GM19099 (cell line): ENCODE data around the gene EFNA1.

Source experiments
- POLR2A ChIP-seq: IDR thresholded peaks from 3 replicates; pipeline ENCODE4 v1.6.1; 2011; ENCODE audit warnings: low read depth; ENCODE audit not compliant: insufficient read length; ENCODE audit errors: extremely low read depth

Gene EFNA1, protein sequence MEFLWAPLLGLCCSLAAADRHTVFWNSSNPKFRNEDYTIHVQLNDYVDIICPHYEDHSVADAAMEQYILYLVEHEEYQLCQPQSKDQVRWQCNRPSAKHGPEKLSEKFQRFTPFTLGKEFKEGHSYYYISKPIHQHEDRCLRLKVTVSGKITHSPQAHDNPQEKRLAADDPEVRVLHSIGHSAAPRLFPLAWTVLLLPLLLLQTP

DNA sequence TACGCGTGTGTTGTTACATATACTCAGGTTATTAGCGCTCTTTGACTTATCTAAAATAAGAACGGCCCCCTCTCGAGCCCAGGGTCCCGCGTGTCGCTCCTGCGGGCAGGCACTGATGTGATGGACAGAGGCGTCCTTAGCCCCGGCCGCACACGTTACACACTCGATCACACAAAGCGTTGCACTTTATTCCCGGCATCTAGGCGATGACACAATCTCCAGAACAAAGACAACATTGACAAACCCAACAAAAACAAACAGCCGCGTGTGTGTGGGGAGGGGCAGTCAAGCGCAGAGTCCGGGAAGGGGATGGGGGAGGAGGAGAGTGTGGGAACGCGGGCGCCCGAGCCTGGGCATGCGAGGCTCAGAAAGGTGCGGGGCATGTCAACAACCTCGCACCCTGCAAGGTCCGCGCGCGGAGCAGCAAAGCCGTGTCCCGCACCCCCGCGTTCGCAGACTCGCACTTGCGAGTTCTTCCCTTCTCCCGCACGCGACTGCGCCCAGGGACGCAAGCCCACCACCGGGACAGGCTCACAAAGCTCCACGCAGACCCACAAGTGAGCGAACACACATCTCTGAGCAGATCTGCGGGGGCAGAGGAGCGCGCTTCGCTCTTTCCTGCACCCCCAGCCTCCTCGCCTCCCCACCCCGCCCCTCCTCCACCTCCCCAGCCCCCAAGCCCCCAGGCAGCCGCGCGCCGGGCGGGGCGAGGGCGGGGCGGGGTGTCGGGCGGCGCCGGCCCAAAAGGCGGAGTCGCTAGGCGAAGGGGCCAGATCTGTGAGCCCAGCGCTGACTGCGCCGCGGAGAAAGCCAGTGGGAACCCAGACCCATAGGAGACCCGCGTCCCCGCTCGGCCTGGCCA lies at the start of gene EFNA1:
EFNA1 (plus strand) TSS at position 772 of the 862 bp plus-strand sequence. CDS start 102 bp downstream, outside the sequence.
- TF ChIP-seq POLR2A, result no peak

GRCh38 chr1:155078469-155079209 lies 49.0 kb upstream of the EFNA1 start, which contains the start of gene EFNA3:
EFNA3 (plus strand) TSS chr1:155078837; CDS start chr1:155078942, 105 bp downstream.
- TF ChIP-seq POLR2A, result no peak

DNA sequence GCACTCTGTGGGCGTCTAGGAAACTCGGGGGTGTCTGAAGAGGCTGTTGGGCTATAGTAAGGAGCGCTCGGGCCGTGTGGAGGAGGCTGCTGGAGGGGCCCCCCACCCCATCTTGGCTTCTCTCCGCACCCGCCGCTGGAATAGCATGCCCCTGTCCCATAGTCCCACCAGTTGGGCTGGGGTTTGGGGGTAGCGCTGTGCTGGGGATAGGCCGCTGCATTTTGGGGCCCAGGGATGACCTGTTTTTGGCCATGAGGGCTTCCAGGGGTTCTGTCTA lies 48.5 kb upstream of the EFNA1 start:
- TF ChIP-seq POLR2A, result no peak

DNA sequence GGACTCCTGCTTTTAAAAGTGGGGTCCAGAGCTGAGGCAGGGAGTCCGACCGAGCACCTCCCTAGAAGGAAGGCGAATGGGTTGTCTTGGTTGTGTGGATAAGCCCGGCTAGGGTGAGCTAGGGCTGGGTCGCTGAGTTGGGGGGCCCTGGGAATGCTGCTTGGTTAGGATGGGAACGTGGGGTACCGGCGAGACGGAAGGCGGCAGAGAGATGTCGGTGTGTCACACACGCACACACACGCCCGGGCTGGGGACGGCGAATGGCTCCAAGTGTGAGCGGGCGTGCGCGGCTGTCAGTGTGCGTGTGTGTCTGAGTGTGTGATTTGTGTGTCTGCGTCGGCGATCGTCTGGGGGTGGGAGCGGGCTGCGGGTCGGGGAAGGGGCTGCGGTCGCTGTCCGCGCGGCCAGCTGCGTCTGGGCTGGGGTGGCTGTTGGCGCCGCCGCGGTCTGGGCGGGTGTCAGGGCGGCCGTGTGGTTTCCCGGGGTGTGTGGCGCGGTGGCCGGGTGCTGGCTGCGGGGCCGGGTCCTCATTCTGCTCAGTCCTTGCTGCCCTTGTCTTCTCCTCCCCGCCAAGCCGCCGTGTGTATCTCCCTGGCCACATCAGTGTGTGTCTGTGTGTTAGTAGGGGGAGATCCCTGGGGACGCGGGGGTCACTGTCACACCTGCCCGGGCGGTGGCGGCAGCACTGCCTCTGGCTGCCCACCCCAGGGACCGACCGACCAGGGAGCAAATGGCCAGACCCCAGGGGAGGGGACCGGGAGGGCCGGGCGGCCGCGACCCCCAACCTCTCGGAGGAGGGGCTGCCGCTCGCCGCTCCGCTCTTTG lies 48.0 kb upstream of the EFNA1 start:
- no peak for TF ChIP-seq POLR2A

DNA sequence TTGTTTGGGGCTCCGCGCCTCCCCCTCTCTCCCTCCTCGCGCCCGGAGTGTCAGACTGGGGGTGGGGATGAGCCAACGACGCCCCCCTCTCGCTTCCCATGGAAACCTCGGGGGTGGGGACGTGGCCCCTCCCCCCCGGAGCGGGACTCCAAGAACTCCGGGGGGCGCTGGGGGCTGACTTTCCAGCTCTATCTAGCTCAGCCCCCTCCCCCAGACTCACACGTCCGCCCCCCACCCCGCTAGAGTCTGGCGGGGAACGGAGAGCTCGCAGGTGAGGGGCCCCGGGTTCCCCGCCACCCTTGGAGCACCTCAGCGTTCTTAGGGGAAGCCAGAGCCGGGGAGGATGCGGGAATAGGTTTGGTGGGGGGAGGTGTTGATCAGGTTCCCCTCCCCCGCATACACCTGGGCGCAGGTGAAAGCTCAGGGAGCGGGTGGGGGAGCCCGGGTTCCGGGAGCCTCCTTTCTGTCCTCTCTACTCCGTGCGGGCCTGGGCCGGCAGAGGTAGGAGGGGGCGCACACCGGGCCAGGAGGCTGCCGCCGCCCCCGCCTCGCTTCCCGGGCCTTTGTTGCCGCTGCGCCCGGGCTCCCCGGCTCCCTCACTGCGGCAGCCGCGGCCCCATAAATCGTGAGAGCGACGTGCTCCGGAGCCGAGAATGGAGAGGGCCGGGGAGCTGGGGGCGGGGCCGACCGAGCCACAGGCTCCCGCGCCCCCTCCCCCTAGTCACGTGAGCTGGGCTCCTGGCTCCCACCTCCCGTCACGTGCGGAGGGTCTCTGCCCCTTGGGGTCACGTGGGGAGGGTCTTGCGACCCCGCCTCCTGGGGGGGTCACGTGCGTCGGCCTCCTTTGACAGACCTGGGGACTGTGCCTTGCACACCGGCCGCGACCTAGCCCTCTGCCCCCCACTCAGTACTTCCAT lies 47.1 kb upstream of the EFNA1 start:
- no peak for TF ChIP-seq POLR2A

DNA sequence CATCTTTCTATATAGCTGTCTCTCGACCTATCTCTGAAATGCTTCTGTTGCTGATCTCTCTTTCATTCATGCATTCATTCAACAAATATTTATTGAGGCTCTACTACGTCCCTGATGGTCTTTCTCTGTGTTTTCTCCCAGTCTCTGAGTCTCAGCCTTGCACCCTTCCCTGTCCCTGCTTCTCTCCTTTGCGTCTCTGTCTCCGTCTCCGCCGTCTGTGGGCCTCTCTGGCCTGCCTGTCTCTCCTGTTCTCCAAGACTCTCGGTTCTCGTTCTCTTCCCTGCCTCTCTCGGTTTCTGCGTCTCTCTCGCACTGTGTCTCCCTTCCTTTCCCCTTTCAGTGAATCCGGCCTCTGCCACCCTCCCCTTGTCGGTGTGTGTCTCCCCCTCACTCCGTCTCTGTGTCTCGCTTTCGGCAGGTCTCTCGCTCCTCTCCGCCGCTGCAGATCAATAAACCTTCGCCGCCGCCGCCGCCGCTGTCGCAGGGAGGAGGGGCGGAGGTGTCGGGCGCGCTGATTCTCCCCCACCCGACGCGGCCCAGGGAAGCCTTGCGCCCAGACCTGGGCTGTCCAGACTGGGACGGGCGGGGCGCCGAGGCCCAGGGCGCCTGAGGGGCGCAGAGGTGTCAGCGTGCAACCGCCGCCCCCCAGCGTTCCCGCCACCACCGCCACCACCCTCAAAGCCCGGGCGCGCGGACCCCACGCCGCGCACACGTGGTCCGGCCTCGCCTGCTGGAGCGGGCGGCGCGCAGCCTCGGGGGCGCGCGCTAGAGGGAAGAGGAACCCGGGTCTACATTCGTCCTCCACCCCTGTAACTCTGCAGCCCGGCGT lies 46.0 kb upstream of the EFNA1 start:
- TF ChIP-seq POLR2A, result no peak

GRCh38 chr1:155082301-155083051 lies 45.2 kb upstream of the EFNA1 start:
- no peak for TF ChIP-seq POLR2A

- TF ChIP-seq POLR2A, result no peak
Observed at GRCh38 chr1:155083052-155083541, 44.6 kb upstream of the EFNA1 start.

- TF ChIP-seq POLR2A, result no peak
Observed at GRCh38 chr1:155083865-155084721, 43.6 kb upstream of the EFNA1 start.

DNA sequence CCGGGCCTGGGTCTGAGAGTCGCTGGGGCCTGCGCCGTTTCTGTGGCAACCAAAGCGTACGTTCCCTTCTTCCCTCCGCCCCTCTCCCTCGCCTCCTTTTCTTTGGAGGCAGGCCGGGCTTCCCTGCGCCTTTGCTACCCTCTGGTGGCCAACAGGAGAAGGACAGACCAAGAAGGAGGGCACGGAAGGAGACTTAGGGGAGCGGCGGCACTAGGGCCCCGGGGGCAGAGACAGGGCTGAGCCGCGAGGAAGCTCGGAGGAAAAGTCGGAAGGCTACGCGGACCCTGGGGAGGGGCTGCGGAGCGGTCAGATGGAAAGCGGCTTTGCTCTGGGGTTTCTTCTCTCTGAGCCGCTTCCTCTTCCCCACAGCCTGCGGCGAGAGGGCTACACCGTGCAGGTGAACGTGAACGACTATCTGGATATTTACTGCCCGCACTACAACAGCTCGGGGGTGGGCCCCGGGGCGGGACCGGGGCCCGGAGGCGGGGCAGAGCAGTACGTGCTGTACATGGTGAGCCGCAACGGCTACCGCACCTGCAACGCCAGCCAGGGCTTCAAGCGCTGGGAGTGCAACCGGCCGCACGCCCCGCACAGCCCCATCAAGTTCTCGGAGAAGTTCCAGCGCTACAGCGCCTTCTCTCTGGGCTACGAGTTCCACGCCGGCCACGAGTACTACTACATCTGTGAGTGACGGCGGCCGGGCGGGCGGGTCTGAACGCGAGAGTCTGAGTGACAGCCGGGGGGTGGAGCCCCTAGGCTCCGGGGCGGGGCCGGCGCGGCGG lies 42.8 kb upstream of the EFNA1 start:
- TF ChIP-seq POLR2A, result peak; percentile 63
